Measurements from ENCODE around the gene ARFGAP3. TPM values are rescaled to one million over a fixed set of nuclear protein-coding genes. Genes with fewer than 3 reads are reported as not detected.

Gene ARFGAP3
- total RNA-seq, 4 donors from 2014 or later, result 36.9 to 78.6 (median 52.0) TPM

DNA sequence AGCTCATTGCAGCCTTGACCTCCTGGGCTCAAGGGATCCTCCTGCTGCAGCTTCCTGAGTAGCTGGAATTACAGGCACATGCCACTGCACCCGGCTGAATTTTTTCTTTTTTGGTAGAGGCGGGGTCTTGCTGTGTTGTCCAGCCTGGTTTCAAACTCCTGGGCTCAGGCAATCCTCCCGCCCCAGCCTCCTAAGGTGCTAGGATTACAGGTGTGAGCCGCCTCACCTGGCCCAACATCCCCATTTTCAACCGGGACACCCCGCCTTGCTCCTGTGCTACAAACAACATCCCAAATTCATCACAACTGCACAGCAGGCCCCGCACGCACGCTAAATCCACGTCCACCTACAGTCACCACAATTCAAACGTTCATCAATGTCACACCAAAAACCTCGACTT lies 61.0 kb downstream of the ARFGAP3 start:
- Histone ChIP-seq H3K4me3 (no peak overlapping the region), H3K27me3 (no peaks in the 10 kb centered on the region), H3K36me3 (peaks cover 0 to 79% (median 0%) of the 10 kb centered on the region in 3 donors), H3K27ac (no peak overlapping the region), H3K4me1 (peaks cover 0 to 21% (median 1%) of the 10 kb centered on the region in 4 donors), H3K9me3 (no peaks in the 10 kb centered on the region)
- no peak for DNase-seq (ENCODE audit: low spot score in 2 of 2)
- no peak for TF ChIP-seq EP300 (IDR thresholded peaks at IDR 0.05)
- no peak for TF ChIP-seq CTCF (IDR thresholded peaks at IDR 0.05)
- no peak for TF ChIP-seq POLR2A (IDR thresholded peaks at IDR 0.05)
- WGBS, 2 donors, result 84 to 88% methylated on average over 12 of the region's 12 CpGs

DNA sequence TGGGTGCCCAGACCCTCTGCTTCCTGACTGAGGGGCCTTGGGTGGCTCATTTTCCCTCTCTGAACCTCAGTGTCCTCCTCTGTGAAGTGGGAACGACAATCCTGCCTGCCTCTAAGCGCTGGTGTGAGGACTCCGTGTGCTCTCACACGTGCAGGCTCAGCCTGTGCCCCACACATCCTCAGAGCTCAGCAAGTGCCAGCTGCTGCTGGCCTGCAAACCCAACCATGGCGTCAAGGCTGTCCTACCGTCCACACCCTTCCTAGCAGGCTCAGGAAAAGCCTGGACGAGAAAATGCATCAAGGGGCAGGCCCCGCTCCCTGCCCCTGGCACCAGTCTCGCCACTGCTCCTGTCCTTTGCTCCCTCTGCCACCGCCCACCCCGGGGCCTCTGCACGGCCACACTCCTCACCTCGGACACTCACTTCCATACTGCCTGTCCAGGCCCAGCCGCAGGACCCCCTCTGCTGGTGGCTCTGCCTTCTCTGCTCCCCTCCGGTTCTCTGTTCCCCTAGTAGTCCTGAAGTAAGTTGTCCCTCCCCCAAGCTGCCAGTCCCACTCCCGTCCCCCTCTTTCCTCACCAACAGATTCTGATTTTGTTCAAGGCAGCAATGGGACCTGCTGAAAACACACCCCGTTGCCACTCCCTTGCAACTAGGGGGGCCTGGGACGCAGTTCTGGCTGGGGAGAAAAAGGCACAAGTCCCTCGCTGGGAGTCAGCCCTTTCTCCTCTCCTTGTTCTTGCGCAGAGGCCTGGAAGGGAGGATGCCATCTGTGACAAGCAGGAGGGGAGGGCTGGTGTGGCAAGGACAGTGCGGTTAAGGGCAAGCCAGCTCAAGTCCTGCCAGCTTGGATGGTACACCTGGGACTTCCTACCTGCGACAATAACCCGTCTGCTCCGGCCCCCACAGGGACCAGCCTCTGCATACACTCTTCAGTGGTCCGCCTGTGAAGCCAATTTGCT lies 62.2 kb downstream of the ARFGAP3 start:
- no peak for DNase-seq (ENCODE audit: low spot score in 2 of 2)
- H3K4me3 ChIP-seq, result no peak overlapping the region
- TF ChIP-seq CTCF (IDR thresholded peaks at IDR 0.05) (no peak), EP300 (IDR thresholded peaks at IDR 0.05) (no peak), POLR2A (IDR thresholded peaks at IDR 0.05) (no peak)
- no peak overlapping the region for H3K27ac ChIP-seq
- H3K4me1 ChIP-seq, result peaks cover 0 to 26% (median 1%) of the 10 kb centered on the region in 4 donors
- H3K27me3 ChIP-seq, result no peaks in the 10 kb centered on the region
- 73 to 79% methylated on average over 25 of the region's 25 CpGs for WGBS, 2 donors
- no peaks in the 10 kb centered on the region for H3K9me3 ChIP-seq
- H3K36me3 ChIP-seq, result peaks cover 0 to 67% (median 0%) of the 10 kb centered on the region in 3 donors

GRCh38 chr22:42793848-42794405 lies 63.1 kb downstream of the ARFGAP3 start:
- H3K27ac ChIP-seq, result no peak overlapping the region
- no peak for DNase-seq (ENCODE audit: low spot score in 2 of 2)
- H3K9me3 ChIP-seq, result no peaks in the 10 kb centered on the region
- TF ChIP-seq POLR2A (IDR thresholded peaks at IDR 0.05), result no peak
- TF ChIP-seq EP300 (IDR thresholded peaks at IDR 0.05), result no peak
- no peak for TF ChIP-seq CTCF (IDR thresholded peaks at IDR 0.05)
- H3K4me3 ChIP-seq, result no peak overlapping the region
- peaks cover 0 to 26% (median 1%) of the 10 kb centered on the region in 4 donors for H3K4me1 ChIP-seq
- WGBS, 2 donors, result 77 to 83% methylated on average over 13 to 15 of the region's 15 CpGs
- peaks cover 0 to 58% (median 0%) of the 10 kb centered on the region in 3 donors for H3K36me3 ChIP-seq
- no peaks in the 10 kb centered on the region for H3K27me3 ChIP-seq

- H3K4me3 ChIP-seq, result no peak overlapping the region
- peaks cover 0 to 26% (median 1%) of the 10 kb centered on the region in 4 donors for H3K4me1 ChIP-seq
- 70 to 77% methylated on average over 14 to 15 of the region's 25 CpGs for WGBS, 2 donors
- H3K9me3 ChIP-seq, result no peaks in the 10 kb centered on the region
- no peak overlapping the region for H3K27ac ChIP-seq
- TF ChIP-seq POLR2A (IDR thresholded peaks at IDR 0.05) (no peak), CTCF (IDR thresholded peaks at IDR 0.05) (no peak), EP300 (IDR thresholded peaks at IDR 0.05) (no peak)
- peaks cover 0 to 50% (median 0%) of the 10 kb centered on the region in 3 donors for H3K36me3 ChIP-seq
- DNase-seq (ENCODE audit: low spot score in 2 of 2), result no peak
- no peaks in the 10 kb centered on the region for H3K27me3 ChIP-seq
Measured at GRCh38 chr22:42792909-42793847, 63.9 kb downstream of the ARFGAP3 start.

Measured in tibial nerve (tissue), 4 donors.